ENCODE results near the gene BCDIN3D. TPM values are rescaled to one million over a fixed set of nuclear protein-coding genes. Genes with fewer than 3 reads are reported as not detected.
A peak's percentile ranks its signal among the peaks of the same experiment; 100 is the strongest.

Gene BCDIN3D
- total and polyA plus RNA-seq, 9 of the 15 experiments (the other 6 are each of a cell fraction or from before 2014, with no cell fraction given) = 3.7 to 6.9 (median 5.6) TPM

GRCh38 chr12:49866859-49867569, 24.1 kb upstream of the BCDIN3D start (continued):
- TF ChIP-seq MYC (IDR thresholded peaks at IDR 0.05; ENCODE audit: low read depth, low read length) (peak; percentile 74), MYC (CRISPR knock-in tag; IDR thresholded peaks at IDR 0.05; ENCODE audit: borderline replicate concordance, low read depth) (no peak), ZFP30 (CRISPR knock-in tag; IDR thresholded peaks at IDR 0.05; ENCODE audit: borderline replicate concordance) (no peak), CLOCK (CRISPR knock-in tag; IDR thresholded peaks at IDR 0.05; ENCODE audit: borderline replicate concordance) (no peak), ZKSCAN8 (CRISPR knock-in tag; IDR thresholded peaks at IDR 0.05) (no peak), CHD2 (IDR thresholded peaks at IDR 0.05; ENCODE audit: low read depth, low read length) (no peak), HDGF (IDR thresholded peaks at IDR 0.05) (no peak), CEBPG (CRISPR knock-in tag; IDR thresholded peaks at IDR 0.05) (0 out of 2 replicates have a peak, but pooled peaks have one; percentile 6), CEBPG (tag; conservative IDR thresholded peaks at IDR 0.05 in 1 of 2, IDR thresholded peaks at IDR 0.05 in 1 of 2) (no peak), ZBTB7A (IDR thresholded peaks at IDR 0.05; ENCODE audit: borderline replicate concordance, control insufficient read depth, low read depth, low read length) (peak; percentile 55), GTF2F1 (IDR thresholded peaks at IDR 0.05; ENCODE audit: low read depth, low read length) (no peak), ATF4 (CRISPR knock-in tag; IDR thresholded peaks at IDR 0.05) (no peak), MTA2 (IDR thresholded peaks at IDR 0.05; ENCODE audit: low read depth) (no peak), CCAR2 (IDR thresholded peaks at IDR 0.05; ENCODE audit: low read depth, low read length) (no peak), NR4A1 (CRISPR knock-in tag; IDR thresholded peaks at IDR 0.05) (no peak), NR4A1 (tag; IDR thresholded peaks at IDR 0.05) (no peak), ZNF584 (CRISPR knock-in tag; IDR thresholded peaks at IDR 0.05; ENCODE audit: low read depth) (no peak), CTBP1 (IDR thresholded peaks at IDR 0.05; ENCODE audit: borderline replicate concordance) (no peak; the same call in 1 of the 2 replicates), ZNF76 (CRISPR knock-in tag; IDR thresholded peaks at IDR 0.05; ENCODE audit: borderline replicate concordance) (no peak), ZNF717 (CRISPR knock-in tag; IDR thresholded peaks at IDR 0.05) (no peak), PTRF (tag; IDR thresholded peaks at IDR 0.05) (no peak)
